Panc1 (cell line): Measurements from ENCODE around the gene MRPL42. TPM values are rescaled to one million over a fixed set of nuclear protein-coding genes. Genes with fewer than 3 reads are reported as not detected.

Experiments
- ATAC-seq: fragments of 200-7000 bp; cut with Tn5 transposase; 2 replicates; pipeline ENCODE4 v1.9.1; 2020; ENCODE audit warnings: mild to moderate bottlenecking, moderate library complexity
- BruUV-seq: library from RNA; stranded (reverse); fragments of 400-500 nt; replicated peaks from 2 replicates; lab custom pipeline; 2021; lab: Mats Ljungman, UMichigan
- CTCF ChIA-PET: fragments of 300-600 bp; sonication (Branson Sonifier 250); formaldehyde crosslinking; loops from one replicate; lab custom pipeline; 2022; ENCODE audit warnings: antibody characterized with exemption; lab: Charles Lee
- POLR2A ChIA-PET: fragments of 300-600 bp; sonication (Branson Sonifier 250); formaldehyde crosslinking; loops from one replicate; lab custom pipeline; 2022; ENCODE audit warnings: antibody characterized with exemption; lab: Charles Lee
- DNase-seq: peaks from one replicate; pipeline ENCODE4 v3.0.0-alpha.2; 2010; ENCODE audit warnings: low read depth, low spot score
- H3K27ac ChIP-seq: 2 replicates; pipeline ENCODE4 v1.5.1; 2011; ENCODE audit warnings: mild to moderate bottlenecking, low read length, inconsistent platforms
- H3K27me3 ChIP-seq: fragments of 200-500 bp; sonication (Bioruptor generic); 2 replicates; pipeline ENCODE4 v1.6.0; 2014; ENCODE audit warnings: low read length, inconsistent platforms; ENCODE audit not compliant: control insufficient read depth, insufficient read depth
- H3K36me3 ChIP-seq: fragments of 200-500 bp; sonication (Bioruptor generic); 2 replicates; pipeline ENCODE4 v1.5.1; 2014; ENCODE audit warnings: inconsistent platforms, mild to moderate bottlenecking, low read length, moderate library complexity; ENCODE audit not compliant: control insufficient read depth, insufficient read depth
- H3K4me1 ChIP-seq: 2 replicates; pipeline ENCODE4 v1.5.1; 2011; ENCODE audit warnings: inconsistent platforms, mild to moderate bottlenecking, low read length, moderate library complexity; ENCODE audit not compliant: control insufficient read depth, insufficient read depth
- H3K4me3 ChIP-seq, 2 experiments: 2 replicates each; pipeline ENCODE4 v1.5.1; 2011 to 2012; ENCODE audit warnings: low read depth in 2 of 2, low read length in 2 of 2, mild to moderate bottlenecking in 2 of 2, inconsistent platforms in 1 of 2, moderate library complexity in 1 of 2
- H3K9me3 ChIP-seq: fragments of 200-500 bp; sonication (Bioruptor generic); 2 replicates; pipeline ENCODE4 v1.5.1; 2014; ENCODE audit warnings: low read depth, mild to moderate bottlenecking, inconsistent platforms, low read length, moderate library complexity; ENCODE audit not compliant: control insufficient read depth, insufficient read depth
- CTCF ChIP-seq: fragments of 450-650 bp; IDR thresholded peaks from 2 replicates; pipeline ENCODE4 v1.5.1; 2017; ENCODE audit warnings: mild to moderate bottlenecking
- POLR2AphosphoS5 ChIP-seq: IDR thresholded peaks from 2 replicates; pipeline ENCODE4 v1.6.1; 2012; ENCODE audit warnings: mild to moderate bottlenecking, low read depth, low read length, moderate library complexity
- SIN3A ChIP-seq: IDR thresholded peaks from 2 replicates; pipeline ENCODE4 v1.6.1; 2012; ENCODE audit warnings: low read depth, mild to moderate bottlenecking, low read length, moderate library complexity, borderline replicate concordance; ENCODE audit not compliant: insufficient read depth
- TCF7L2 ChIP-seq: IDR thresholded peaks from 2 replicates; pipeline ENCODE4 v1.6.1; 2011; ENCODE audit warnings: mild to moderate bottlenecking, low read depth, low read length, inconsistent platforms
- in situ Hi-C: cut with HindIII; loops from 2 replicates; pipeline ENCODE4 v1.10.0; 2016; ENCODE audit warnings: low sequenced_read_pairs, low pct_unique_long_range_greater_than_20kb
- intact Hi-C: fragments of 100-400 bp; cut with micrococcal nuclease; formaldehyde crosslinking; loops from one replicate; pipeline ENCODE4 v1.10.0; 2022; ENCODE audit not compliant: unreplicated experiment
- total RNA-seq: library from RNA; stranded (reverse); gene quantifications from one replicate; pipeline ENCODE4 v1.2.1, GENCODE V29; 2021; ENCODE audit not compliant: unreplicated experiment
- TF ChIP-seq, protein P1 (sequence below), 2 experiments: IDR thresholded peaks; 2 replicates each; pipeline ENCODE4 v1.6.1; 2011 to 2012; ENCODE audit warnings: low read depth in 2 of 2, control low read depth in 1 of 2, low read length in 1 of 2, mild to moderate bottlenecking in 1 of 2, moderate library complexity in 1 of 2; ENCODE audit not compliant: insufficient read depth in 1 of 2

The MRPL42 gene
- total RNA-seq, 1 experiment from 2014 or later: 92.4 TPM

GRCh38 chr12:93519859-93520258 lies 52.5 kb downstream of the MRPL42 start:
- CTCF ChIA-PET: no interaction called here
- no peak overlapping the region for H3K27ac ChIP-seq
- H3K4me3 ChIP-seq: no peak overlapping the region
- no peaks in the 10 kb centered on the region for H3K9me3 ChIP-seq
- no peaks in the 10 kb centered on the region for H3K4me1 ChIP-seq
- no peaks in the 10 kb centered on the region for H3K36me3 ChIP-seq
- ATAC-seq: no peak
- POLR2A ChIA-PET: no interaction called here
- no TSS peak for BruUV-seq
- DNase-seq: no peak
- TF ChIP-seq SIN3A: no peak
- no peak for TF ChIP-seq POLR2AphosphoS5
- TF ChIP-seq CTCF: no peak
- in situ Hi-C loops: no loop called here
- intact Hi-C loops: no loop called here
- no peaks in the 10 kb centered on the region for H3K27me3 ChIP-seq

DNA sequence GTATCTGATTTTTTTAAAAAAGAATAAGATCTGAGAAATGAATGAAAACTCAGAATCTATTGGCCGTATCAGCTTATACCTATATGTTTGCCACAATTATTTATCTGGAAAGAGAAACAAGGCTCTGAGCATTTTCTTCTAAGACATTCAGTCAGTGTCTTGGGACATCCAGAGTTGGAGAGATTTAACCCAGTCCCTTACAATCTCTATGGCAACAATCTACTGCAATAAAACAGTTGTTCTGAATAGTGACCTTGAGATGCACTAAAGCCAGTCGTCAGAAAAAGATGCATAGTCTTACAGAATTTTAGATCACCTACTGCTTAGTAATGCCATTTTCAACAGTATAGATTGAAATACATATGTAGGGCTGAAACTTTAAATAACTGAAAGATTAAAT lies 53.1 kb downstream of the MRPL42 start:
- ChIA-PET CTCF (no interaction called here), POLR2A (no interaction called here)
- ATAC-seq (no peak), DNase-seq (no peak)
- H3K27me3 ChIP-seq: no peaks in the 10 kb centered on the region
- H3K4me3 ChIP-seq: no peak overlapping the region
- no peaks in the 10 kb centered on the region for H3K9me3 ChIP-seq
- no peak overlapping the region for H3K27ac ChIP-seq
- H3K4me1 ChIP-seq: no peaks in the 10 kb centered on the region
- intact Hi-C loops (no loop called here), in situ Hi-C loops (no loop called here)
- H3K36me3 ChIP-seq: no peaks in the 10 kb centered on the region
- no peak for TF ChIP-seq TCF7L2
- TF ChIP-seq SIN3A: no peak
- no peak for TF ChIP-seq POLR2AphosphoS5
- TF ChIP-seq, protein P1, sequence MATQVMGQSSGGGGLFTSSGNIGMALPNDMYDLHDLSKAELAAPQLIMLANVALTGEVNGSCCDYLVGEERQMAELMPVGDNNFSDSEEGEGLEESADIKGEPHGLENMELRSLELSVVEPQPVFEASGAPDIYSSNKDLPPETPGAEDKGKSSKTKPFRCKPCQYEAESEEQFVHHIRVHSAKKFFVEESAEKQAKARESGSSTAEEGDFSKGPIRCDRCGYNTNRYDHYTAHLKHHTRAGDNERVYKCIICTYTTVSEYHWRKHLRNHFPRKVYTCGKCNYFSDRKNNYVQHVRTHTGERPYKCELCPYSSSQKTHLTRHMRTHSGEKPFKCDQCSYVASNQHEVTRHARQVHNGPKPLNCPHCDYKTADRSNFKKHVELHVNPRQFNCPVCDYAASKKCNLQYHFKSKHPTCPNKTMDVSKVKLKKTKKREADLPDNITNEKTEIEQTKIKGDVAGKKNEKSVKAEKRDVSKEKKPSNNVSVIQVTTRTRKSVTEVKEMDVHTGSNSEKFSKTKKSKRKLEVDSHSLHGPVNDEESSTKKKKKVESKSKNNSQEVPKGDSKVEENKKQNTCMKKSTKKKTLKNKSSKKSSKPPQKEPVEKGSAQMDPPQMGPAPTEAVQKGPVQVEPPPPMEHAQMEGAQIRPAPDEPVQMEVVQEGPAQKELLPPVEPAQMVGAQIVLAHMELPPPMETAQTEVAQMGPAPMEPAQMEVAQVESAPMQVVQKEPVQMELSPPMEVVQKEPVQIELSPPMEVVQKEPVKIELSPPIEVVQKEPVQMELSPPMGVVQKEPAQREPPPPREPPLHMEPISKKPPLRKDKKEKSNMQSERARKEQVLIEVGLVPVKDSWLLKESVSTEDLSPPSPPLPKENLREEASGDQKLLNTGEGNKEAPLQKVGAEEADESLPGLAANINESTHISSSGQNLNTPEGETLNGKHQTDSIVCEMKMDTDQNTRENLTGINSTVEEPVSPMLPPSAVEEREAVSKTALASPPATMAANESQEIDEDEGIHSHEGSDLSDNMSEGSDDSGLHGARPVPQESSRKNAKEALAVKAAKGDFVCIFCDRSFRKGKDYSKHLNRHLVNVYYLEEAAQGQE (IDR thresholded peaks at IDR 0.05; ENCODE audit: insufficient read depth in 1 of 2, low read depth in 2 of 2, low read length in 1 of 2): no peak
- no peak for TF ChIP-seq CTCF
- no TSS peak for BruUV-seq
